LNCaP clone FGC (cell line): ENCODE measurements around the gene OGG1.

Experiments
- DNase-seq: peaks from one replicate; pipeline ENCODE4 v3.0.0-alpha.2; 2011; ENCODE audit warnings: low read depth
- H3K4me3 ChIP-seq: 2 replicates; pipeline ENCODE4 v1.5.1; 2011; ENCODE audit warnings: mild to moderate bottlenecking, low read depth, low read length, control low read depth
- CTCF ChIP-seq: IDR thresholded peaks from 2 replicates; pipeline ENCODE4 v1.5.1; 2012; ENCODE audit warnings: mild to moderate bottlenecking; ENCODE audit not compliant: control insufficient read depth, insufficient read depth; ENCODE audit errors: extremely low read depth

Gene OGG1

DNA sequence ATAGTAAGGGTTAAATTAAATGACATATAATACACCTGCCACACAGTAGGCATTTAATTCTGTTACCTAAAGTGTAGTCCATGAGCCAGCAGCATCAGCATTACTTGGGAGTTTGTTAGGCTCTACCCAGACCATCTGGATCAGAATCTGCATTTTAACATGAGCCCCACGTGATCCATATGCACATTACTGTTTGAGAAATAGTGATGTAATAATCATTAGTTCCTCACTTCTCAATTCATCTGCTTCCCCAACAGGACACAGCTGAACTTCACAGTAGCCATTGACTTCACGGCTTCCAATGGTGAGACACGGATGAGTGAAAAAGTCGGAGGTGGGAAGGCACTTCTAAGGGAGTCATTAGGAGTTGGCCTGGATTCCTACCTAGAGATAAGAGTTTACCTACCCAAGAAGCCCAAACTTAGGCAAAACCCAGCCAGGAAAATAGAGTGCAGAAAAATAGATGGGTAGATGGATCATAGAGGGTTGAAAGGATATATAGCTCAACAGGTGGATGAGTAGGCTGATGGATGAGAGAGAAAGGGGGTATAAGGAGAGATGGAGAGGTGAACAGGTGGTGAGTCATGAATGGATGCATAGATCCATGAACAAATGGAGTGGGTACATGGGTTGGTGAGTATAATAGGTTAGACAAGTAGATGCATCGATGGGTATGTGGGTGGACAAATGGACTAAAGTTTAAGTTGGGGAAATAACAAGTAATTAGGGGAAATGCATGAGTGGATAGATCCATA, 32.8 kb upstream of the OGG1 start:
- TF ChIP-seq CTCF: no peak
- DNase-seq: no peak
- no peak overlapping the region for H3K4me3 ChIP-seq

DNA sequence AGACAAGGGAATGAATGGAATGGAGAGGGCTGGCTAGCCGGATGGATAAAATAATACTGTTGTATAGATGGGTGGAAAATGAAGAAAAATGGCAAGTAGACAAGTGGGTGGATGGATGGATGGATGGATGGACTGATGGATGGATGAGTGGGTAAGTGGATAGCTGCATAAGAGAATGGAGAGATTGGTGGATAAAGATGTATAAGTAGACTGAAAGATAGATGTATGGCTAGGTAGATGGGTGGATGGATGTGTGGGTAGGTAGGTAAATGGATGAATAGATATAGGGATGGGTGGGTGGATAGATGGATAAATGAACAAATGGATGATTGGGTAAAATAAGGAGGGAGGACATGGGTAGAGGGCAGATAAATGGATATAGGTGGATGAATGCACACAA, 32.2 kb upstream of the OGG1 start:
- no peak for TF ChIP-seq CTCF
- DNase-seq: no peak
- H3K4me3 ChIP-seq: no peak overlapping the region

GRCh38 chr3:9718118-9718517, 31.6 kb upstream of the OGG1 start:
- H3K4me3 ChIP-seq: no peak overlapping the region
- DNase-seq: no peak
- TF ChIP-seq CTCF: no peak

DNA sequence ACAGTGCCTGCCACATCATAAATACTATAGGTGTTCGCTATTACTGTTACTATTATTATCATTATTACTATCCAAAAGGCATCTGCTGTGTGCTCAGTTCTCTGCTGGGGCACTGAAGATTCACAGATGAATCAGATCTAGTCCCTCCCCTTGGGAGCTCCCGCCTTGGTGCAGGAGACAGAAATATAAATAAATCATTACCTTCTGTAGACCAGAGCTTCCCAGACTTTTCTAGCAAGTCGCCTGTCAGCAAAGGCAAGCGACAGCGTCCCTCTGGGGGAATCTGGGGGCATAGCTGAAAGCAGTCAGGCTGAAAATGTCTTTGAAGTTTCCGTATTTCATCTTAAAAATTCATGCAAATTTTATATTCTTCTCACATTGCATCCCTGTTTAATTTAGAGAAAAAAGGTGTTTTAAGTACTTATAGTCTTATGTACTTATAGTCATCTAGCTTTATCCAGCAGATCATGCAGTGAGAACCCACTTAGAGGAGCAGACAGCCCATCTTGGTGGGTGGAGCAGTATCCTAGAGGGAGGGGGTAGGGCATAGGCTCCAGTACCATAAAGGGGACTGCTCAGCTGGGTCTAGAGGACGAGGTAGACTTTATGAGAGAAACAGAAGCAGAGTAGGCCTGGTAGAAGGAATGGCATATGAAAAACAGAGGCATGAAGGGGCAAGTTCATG, 28.6 kb upstream of the OGG1 start:
- no peak for TF ChIP-seq CTCF
- DNase-seq: no peak
- H3K4me3 ChIP-seq: no peak overlapping the region

- DNase-seq: no peak
- H3K4me3 ChIP-seq: no peak overlapping the region
- TF ChIP-seq CTCF: no peak
Measured at GRCh38 chr3:9721700-9722060, 28.1 kb upstream of the OGG1 start.

DNA sequence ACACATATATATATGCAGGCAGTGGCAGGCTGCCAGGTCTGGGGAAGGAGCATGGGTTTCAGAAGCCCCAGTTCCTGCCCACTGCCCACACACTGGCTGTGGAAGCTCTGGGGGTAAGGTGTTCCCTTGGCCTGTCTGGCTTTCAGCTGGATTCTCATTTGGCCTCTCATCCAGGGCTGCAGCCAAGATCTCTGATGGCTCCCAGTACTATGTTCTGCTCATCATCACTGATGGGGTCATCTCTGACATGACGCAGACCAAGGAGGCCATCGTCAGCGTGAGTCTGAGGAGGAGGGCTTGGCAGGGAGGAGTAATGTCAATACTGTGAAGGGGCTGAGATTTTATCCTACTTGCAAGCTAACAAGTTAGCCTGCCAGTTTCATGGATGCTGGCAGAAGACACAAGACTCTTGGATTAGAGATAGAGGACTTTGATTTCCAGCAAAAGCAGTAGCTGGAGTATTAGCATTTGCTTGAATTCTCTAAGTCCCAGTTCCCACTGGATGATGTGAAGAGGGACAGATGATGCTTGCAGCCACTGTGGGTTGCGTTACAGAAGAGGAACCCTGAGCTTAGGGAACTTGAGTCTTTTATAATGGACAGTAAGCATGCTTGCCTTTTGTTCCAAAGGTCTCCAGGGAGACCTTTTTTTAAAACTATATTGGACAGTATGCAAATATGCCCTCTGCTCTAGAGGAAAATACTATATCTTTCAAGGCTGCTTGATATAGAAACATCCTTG, 23.8 kb upstream of the OGG1 start:
- no peak for DNase-seq
- H3K4me3 ChIP-seq: no peak overlapping the region
- no peak for TF ChIP-seq CTCF
